Colonic mucosa (tissue), 4 donors: ENCODE results near the gene HEATR9. TPM values are rescaled to one million over a fixed set of nuclear protein-coding genes. Genes with fewer than 3 reads are reported as not detected.

Experiments
- DNase-seq: peaks from one replicate; pipeline ENCODE4 v3.0.0-alpha.2; 2020
- H3K27ac ChIP-seq: fragments of 200-600 bp; one replicate; pipeline ENCODE4 v1.8.0; 2021
- H3K27me3 ChIP-seq: fragments of 200-600 bp; one replicate; pipeline ENCODE4 v1.8.0; 2021
- H3K36me3 ChIP-seq: fragments of 200-600 bp; one replicate; pipeline ENCODE4 v1.8.0; 2021
- H3K4me1 ChIP-seq: fragments of 200-600 bp; one replicate; pipeline ENCODE4 v1.8.0; 2021; ENCODE audit warnings: mild to moderate bottlenecking
- H3K4me3 ChIP-seq: fragments of 200-600 bp; one replicate; pipeline ENCODE4 v1.8.0; 2021
- H3K9ac ChIP-seq, 2 donors: one replicate each; pipeline ENCODE4 v1.7.0; 2013; ENCODE audit warnings: control low read depth in 2 of 2, low read depth in 2 of 2, low read length in 2 of 2
- H3K9me3 ChIP-seq: fragments of 200-600 bp; one replicate; pipeline ENCODE4 v1.8.0; 2021
- intact Hi-C: fragments of 100-400 bp; cut with DNase I; formaldehyde crosslinking; loops from one replicate; pipeline ENCODE4 v1.14.1; 2022
- total RNA-seq, 2 donors: library from RNA; stranded (reverse); fragmentation: NEBNext Ultra II Directional in 1 of 2; extraction: Animal tissue kit (Norgen Biotek cat#: 25700) in 1 of 2; gene quantifications; one replicate each; pipeline ENCODE4 v1.2.1, GENCODE V29; 2021
- TF ChIP-seq, protein P1 (sequence below): fragments of 200-600 bp; IDR thresholded peaks from one replicate; pipeline ENCODE4 v1.8.0; 2022; ENCODE audit warnings: antibody characterized with exemption, mild to moderate bottlenecking
- donor health status: healthy.
- donor health status: DM: no; HTN: no; CAD: no.
- donor health status: DM: no; HTN: no; CAD: no.

HEATR9 gene
- total RNA-seq, 2 donors from 2014 or later: not detected

- Histone ChIP-seq H3K36me3 (no peaks in the 10 kb centered on the region), H3K4me3 (peak within 1 kb of the TSS; percentile 82), H3K4me1 (peaks cover 14% of the 10 kb centered on the region), H3K27ac (peak within 1 kb of the TSS; percentile 84), H3K9ac (peak within 1 kb of the TSS; percentile 86 to 92), H3K27me3 (no peaks in the 10 kb centered on the region), H3K9me3 (no peaks in the 10 kb centered on the region)
- peak; percentile 97 for DNase-seq
- TF ChIP-seq, protein P1, sequence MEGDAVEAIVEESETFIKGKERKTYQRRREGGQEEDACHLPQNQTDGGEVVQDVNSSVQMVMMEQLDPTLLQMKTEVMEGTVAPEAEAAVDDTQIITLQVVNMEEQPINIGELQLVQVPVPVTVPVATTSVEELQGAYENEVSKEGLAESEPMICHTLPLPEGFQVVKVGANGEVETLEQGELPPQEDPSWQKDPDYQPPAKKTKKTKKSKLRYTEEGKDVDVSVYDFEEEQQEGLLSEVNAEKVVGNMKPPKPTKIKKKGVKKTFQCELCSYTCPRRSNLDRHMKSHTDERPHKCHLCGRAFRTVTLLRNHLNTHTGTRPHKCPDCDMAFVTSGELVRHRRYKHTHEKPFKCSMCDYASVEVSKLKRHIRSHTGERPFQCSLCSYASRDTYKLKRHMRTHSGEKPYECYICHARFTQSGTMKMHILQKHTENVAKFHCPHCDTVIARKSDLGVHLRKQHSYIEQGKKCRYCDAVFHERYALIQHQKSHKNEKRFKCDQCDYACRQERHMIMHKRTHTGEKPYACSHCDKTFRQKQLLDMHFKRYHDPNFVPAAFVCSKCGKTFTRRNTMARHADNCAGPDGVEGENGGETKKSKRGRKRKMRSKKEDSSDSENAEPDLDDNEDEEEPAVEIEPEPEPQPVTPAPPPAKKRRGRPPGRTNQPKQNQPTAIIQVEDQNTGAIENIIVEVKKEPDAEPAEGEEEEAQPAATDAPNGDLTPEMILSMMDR: peak; percentile 58
- intact Hi-C loops: no loop called here
Observed at GRCh38 chr17:35808962-35809854, 59.5 kb downstream of the HEATR9 start, which contains the start of gene TAF15. Gene TAF15, plus strand, starts transcription at chr17:35809484. Its CDS starts 86 bp downstream, at chr17:35809570.

DNA sequence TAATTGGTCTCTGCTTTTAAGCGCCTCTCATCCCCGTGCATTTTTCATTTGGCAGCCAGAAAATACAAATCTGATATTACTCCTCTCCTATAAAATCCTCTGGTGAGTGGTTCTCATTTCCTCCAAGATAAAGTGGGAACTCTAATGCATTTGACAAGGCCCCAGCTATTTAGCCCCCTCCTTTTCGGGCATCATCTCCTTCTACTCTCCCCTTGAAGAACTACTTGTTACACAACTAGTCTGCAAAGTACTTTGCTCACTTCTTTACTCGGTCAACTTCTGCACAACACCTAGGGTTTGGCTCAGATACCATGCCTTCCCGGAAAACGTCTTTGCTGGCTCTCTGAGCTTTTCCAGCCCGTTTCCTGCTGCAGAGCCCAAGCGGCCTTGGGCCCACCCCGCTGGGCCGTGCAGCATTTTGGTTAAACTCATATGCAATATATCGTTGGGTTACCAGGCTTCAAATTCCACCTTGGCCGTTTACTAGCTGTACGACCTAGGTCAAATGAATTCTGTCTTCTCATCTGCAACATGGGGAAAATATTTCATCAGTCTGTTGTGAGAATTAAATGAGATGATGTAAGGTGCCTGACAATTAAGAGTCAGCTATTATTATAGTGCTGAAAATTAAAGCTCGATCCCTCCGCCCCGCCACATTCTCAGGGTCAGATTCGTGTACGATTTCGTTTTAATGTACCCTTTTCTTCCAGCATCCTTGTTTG lies 60.3 kb downstream of the HEATR9 start:
- H3K27ac ChIP-seq: peak overlapping the region; percentile 84
- intact Hi-C loops: no loop called here

DNA sequence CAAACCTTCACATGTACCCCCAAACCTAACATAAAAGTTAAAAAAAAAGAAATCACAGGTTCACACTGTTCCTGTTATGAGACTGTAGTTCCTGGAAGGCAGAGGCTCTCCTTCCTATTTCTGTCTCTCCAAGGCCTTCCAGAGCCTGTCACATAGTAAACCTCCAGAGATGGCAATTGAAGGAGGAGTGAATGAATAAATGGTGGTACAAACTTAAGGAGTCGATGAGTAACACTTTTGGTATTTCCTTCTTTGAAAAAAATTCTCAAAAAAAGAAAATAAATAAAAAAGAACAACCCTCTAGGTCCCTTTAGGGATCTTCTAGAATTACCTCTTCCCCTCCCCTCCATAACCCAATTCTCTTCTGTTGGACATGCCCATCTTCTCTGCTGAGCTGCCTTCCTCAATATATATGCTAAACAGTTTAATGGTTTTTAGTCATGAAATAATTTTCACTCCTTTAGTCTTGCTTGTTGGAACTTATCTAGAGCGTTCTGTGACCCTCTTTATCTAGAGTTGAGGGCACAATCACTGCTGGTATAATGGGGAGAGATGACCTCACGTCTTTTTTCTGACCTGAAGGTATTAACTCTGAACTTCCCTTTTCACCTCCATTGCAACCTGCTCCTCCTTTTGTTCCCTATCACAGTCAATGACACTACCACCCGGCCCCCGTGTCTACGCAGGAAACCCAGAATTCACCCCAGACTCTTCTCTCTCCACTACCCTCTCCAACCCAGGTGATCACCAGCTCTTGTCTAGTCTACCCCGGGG lies 61.1 kb downstream of the HEATR9 start:
- Histone ChIP-seq H3K9me3 (no peaks in the 10 kb centered on the region), H3K27me3 (no peaks in the 10 kb centered on the region), H3K36me3 (no peaks in the 10 kb centered on the region), H3K9ac (no peak overlapping the region), H3K4me3 (no peak overlapping the region), H3K4me1 (peaks cover 14% of the 10 kb centered on the region), H3K27ac (no peak overlapping the region)
- DNase-seq: no peak
- TF ChIP-seq, protein P1: no peak
- intact Hi-C loops: no loop called here

More for the DNA sequence above, 60.3 kb downstream of the HEATR9 start:
- Histone ChIP-seq H3K36me3 (no peaks in the 10 kb centered on the region), H3K27me3 (no peaks in the 10 kb centered on the region), H3K4me3 (peak overlapping the region; percentile 82), H3K9me3 (no peaks in the 10 kb centered on the region), H3K4me1 (peaks cover 14% of the 10 kb centered on the region), H3K9ac (peak overlapping the region in 1 of 2 donors; percentile 86)
- no peak for DNase-seq
- TF ChIP-seq, protein P1: no peak

Other genes starting within 250 kb of the HEATR9 start
- under 1 TPM; 0.07 to 0.21 TPM for gene RASL10B, start 137.3 kb downstream of the HEATR9 start, total RNA-seq
- gene GAS2L2, start 115.7 kb downstream of the HEATR9 start, total RNA-seq: under 1 TPM in 1 of 2 donors, not detected in 1; 0.15 TPM
- gene C17orf50, start 108.0 kb downstream of the HEATR9 start, total RNA-seq: not detected
- 10 to 100 TPM; 62.5 to 66.7 TPM for gene MMP28, start 73.2 kb downstream of the HEATR9 start, total RNA-seq
- gene TAF15, start 59.4 kb downstream of the HEATR9 start, total RNA-seq: 100 to 1,000 TPM; 132 to 218 TPM
- gene CCL5, start 11.5 kb upstream of the HEATR9 start, total RNA-seq: 1 to 10 TPM; 3.6 to 4.4 TPM
- gene RDM1, start 61.9 kb upstream of the HEATR9 start, total RNA-seq: 1 to 10 TPM in 1 of 2 donors, under 1 TPM in 1; 0.66 to 7.8 TPM
- gene LYZL6, start 74.8 kb upstream of the HEATR9 start, total RNA-seq: not detected
- gene CCL16, start 112.6 kb upstream of the HEATR9 start, total RNA-seq: not detected
- gene CCL14, start 117.8 kb upstream of the HEATR9 start, total RNA-seq: 1 to 10 TPM; 1.3 to 2.4 TPM
- gene CCL15, start 132.7 kb upstream of the HEATR9 start, total RNA-seq: 10 to 100 TPM; 37.2 to 54.4 TPM
- under 1 TPM in 1 of 2 donors, not detected in 1; 0.59 TPM for gene CCL23, start 149.1 kb upstream of the HEATR9 start, total RNA-seq
- gene CCL18, start 195.4 kb upstream of the HEATR9 start, total RNA-seq: 1 to 10 TPM in 1 of 2 donors, under 1 TPM in 1; 0.54 to 3.5 TPM
- 1 to 10 TPM; 2.0 to 2.1 TPM for gene CCL3, start 221.3 kb upstream of the HEATR9 start, total RNA-seq
- 1 to 10 TPM; 1.2 to 3.8 TPM for gene CCL4, start 234.9 kb upstream of the HEATR9 start, total RNA-seq